ENCODE measurements around the gene LAMA3. TPM values are rescaled to one million over a fixed set of nuclear protein-coding genes. Genes with fewer than 3 reads are reported as not detected.

Gene LAMA3
- total RNA-seq, 1 donor from 2014 or later, result 9.4 TPM

GRCh38 chr18:23900994-23901393 is 211.7 kb downstream of the LAMA3 start:
- Mint-ChIP-seq H3K36me3 (no peaks in the 10 kb centered on the region), H3K9me3 (no peaks in the 10 kb centered on the region), H3K27me3 (peaks cover 3% of the 10 kb centered on the region), H3K4me3 (no peak overlapping the region), H3K27ac (no peak overlapping the region), H3K4me1 (ENCODE audit: unreplicated experiment) (peaks cover 8% of the 10 kb centered on the region)
- no peak for DNase-seq (ENCODE audit: extremely low spot score, unreplicated experiment)
- TF ChIP-seq, protein P1, sequence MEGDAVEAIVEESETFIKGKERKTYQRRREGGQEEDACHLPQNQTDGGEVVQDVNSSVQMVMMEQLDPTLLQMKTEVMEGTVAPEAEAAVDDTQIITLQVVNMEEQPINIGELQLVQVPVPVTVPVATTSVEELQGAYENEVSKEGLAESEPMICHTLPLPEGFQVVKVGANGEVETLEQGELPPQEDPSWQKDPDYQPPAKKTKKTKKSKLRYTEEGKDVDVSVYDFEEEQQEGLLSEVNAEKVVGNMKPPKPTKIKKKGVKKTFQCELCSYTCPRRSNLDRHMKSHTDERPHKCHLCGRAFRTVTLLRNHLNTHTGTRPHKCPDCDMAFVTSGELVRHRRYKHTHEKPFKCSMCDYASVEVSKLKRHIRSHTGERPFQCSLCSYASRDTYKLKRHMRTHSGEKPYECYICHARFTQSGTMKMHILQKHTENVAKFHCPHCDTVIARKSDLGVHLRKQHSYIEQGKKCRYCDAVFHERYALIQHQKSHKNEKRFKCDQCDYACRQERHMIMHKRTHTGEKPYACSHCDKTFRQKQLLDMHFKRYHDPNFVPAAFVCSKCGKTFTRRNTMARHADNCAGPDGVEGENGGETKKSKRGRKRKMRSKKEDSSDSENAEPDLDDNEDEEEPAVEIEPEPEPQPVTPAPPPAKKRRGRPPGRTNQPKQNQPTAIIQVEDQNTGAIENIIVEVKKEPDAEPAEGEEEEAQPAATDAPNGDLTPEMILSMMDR (conservative IDR thresholded peaks at IDR 0.05), result no peak

- Mint-ChIP-seq H3K27me3 (peaks cover 3% of the 10 kb centered on the region), H3K36me3 (no peaks in the 10 kb centered on the region), H3K9me3 (no peaks in the 10 kb centered on the region), H3K4me1 (ENCODE audit: unreplicated experiment) (peaks cover 8% of the 10 kb centered on the region), H3K27ac (no peak overlapping the region), H3K4me3 (no peak overlapping the region)
- no peak for DNase-seq (ENCODE audit: extremely low spot score, unreplicated experiment)
- TF ChIP-seq, protein P1 (conservative IDR thresholded peaks at IDR 0.05), result no peak
These were observed 213.1 kb downstream of the LAMA3 start for GRCh38 chr18:23902396-23902795.

GRCh38 chr18:23903971-23904370 is 214.7 kb downstream of the LAMA3 start:
- TF ChIP-seq, protein P1 (conservative IDR thresholded peaks at IDR 0.05), result no peak
- no peaks in the 10 kb centered on the region for H3K36me3 Mint-ChIP-seq
- H3K4me1 Mint-ChIP-seq (ENCODE audit: unreplicated experiment), result peaks cover 8% of the 10 kb centered on the region
- H3K9me3 Mint-ChIP-seq, result no peaks in the 10 kb centered on the region
- no peaks in the 10 kb centered on the region for H3K27me3 Mint-ChIP-seq
- H3K4me3 Mint-ChIP-seq, result no peak overlapping the region
- DNase-seq (ENCODE audit: extremely low spot score, unreplicated experiment), result no peak
- H3K27ac Mint-ChIP-seq, result no peak overlapping the region

DNA sequence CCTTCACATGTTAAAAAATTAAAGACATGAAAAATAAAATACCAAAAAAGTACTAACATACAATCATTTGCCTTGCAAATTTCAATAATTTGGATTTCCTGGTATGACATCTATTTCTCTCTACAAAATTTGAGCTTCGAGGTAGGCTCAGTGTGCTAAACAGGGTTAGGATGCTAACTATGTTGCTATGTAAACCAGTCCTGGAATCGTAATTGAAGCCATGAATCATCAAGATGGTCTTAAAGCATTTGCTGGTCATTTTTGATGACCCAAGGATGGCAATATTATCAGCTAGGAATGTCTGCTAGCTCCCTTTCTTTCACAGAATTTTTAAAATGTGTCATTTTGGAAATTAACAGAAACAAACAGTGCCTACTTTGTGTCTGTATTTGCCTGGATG is 217.4 kb downstream of the LAMA3 start:
- Mint-ChIP-seq H3K4me3 (no peak overlapping the region), H3K27me3 (no peaks in the 10 kb centered on the region), H3K4me1 (ENCODE audit: unreplicated experiment) (no peaks in the 10 kb centered on the region), H3K9me3 (no peaks in the 10 kb centered on the region), H3K27ac (no peak overlapping the region), H3K36me3 (no peaks in the 10 kb centered on the region)
- TF ChIP-seq, protein P1 (conservative IDR thresholded peaks at IDR 0.05), result no peak
- no peak for DNase-seq (ENCODE audit: extremely low spot score, unreplicated experiment)

- DNase-seq (ENCODE audit: extremely low spot score, unreplicated experiment), result no peak
- Mint-ChIP-seq H3K4me1 (ENCODE audit: unreplicated experiment) (no peaks in the 10 kb centered on the region), H3K27ac (no peak overlapping the region), H3K9me3 (no peaks in the 10 kb centered on the region), H3K27me3 (no peaks in the 10 kb centered on the region), H3K4me3 (no peak overlapping the region), H3K36me3 (no peaks in the 10 kb centered on the region)
- TF ChIP-seq, protein P1 (conservative IDR thresholded peaks at IDR 0.05), result no peak
These were observed 219.6 kb downstream of the LAMA3 start for GRCh38 chr18:23908827-23909226.

GRCh38 chr18:23910032-23910431 is 220.8 kb downstream of the LAMA3 start:
- Mint-ChIP-seq H3K27me3 (no peaks in the 10 kb centered on the region), H3K4me1 (ENCODE audit: unreplicated experiment) (no peaks in the 10 kb centered on the region), H3K9me3 (no peaks in the 10 kb centered on the region), H3K27ac (no peak overlapping the region), H3K4me3 (no peak overlapping the region), H3K36me3 (no peaks in the 10 kb centered on the region)
- DNase-seq (ENCODE audit: extremely low spot score, unreplicated experiment), result no peak
- TF ChIP-seq, protein P1 (conservative IDR thresholded peaks at IDR 0.05), result no peak
